ENCODE data around the gene METTL26.

The METTL26 gene

GRCh38 chr16:643050-643368 lies 6.9 kb upstream of the METTL26 start:
- H3K9me3 Mint-ChIP-seq: no peaks in the 10 kb centered on the region
- H3K36me3 Mint-ChIP-seq (ENCODE audit: low read depth): no peaks in the 10 kb centered on the region
- H3K4me1 Mint-ChIP-seq (ENCODE audit: low read depth): peaks cover 9% of the 10 kb centered on the region
- peak overlapping the region; percentile 41 for H3K27ac Mint-ChIP-seq
- no peak for DNase-seq (ENCODE audit: low spot score)
- peak overlapping the region; percentile 75 for H3K4me3 Mint-ChIP-seq
- H3K27me3 Mint-ChIP-seq (ENCODE audit: low read depth): no peaks in the 10 kb centered on the region

- Mint-ChIP-seq H3K36me3 (ENCODE audit: low read depth) (no peaks in the 10 kb centered on the region), H3K27ac (peak overlapping the region; percentile 41), H3K9me3 (no peaks in the 10 kb centered on the region), H3K4me1 (ENCODE audit: low read depth) (peaks cover 9% of the 10 kb centered on the region), H3K27me3 (ENCODE audit: low read depth) (no peaks in the 10 kb centered on the region), H3K4me3 (peak overlapping the region; percentile 75)
- DNase-seq (ENCODE audit: low spot score): peak; percentile 44
These were observed 6.3 kb upstream of the METTL26 start for GRCh38 chr16:642189-643049.

GRCh38 chr16:641326-642188 lies 5.5 kb upstream of the METTL26 start, which contains the start of gene MCRIP2:
MCRIP2 (plus strand) TSS chr16:641828; CDS start chr16:641992, 164 bp downstream.
- Mint-ChIP-seq H3K9me3 (no peaks in the 10 kb centered on the region), H3K4me1 (ENCODE audit: low read depth) (peaks cover 12% of the 10 kb centered on the region), H3K27ac (peak within 1 kb of the TSS; percentile 60), H3K27me3 (ENCODE audit: low read depth) (no peaks in the 10 kb centered on the region), H3K36me3 (ENCODE audit: low read depth) (peaks cover 2% of the 10 kb centered on the region), H3K4me3 (peak within 1 kb of the TSS; percentile 75)
- DNase-seq (ENCODE audit: low spot score): peak; percentile 89

- Mint-ChIP-seq H3K27ac (peak overlapping the region; percentile 60), H3K9me3 (no peaks in the 10 kb centered on the region), H3K27me3 (ENCODE audit: low read depth) (no peaks in the 10 kb centered on the region), H3K36me3 (ENCODE audit: low read depth) (peaks cover 2% of the 10 kb centered on the region), H3K4me1 (ENCODE audit: low read depth) (peaks cover 15% of the 10 kb centered on the region), H3K4me3 (peak overlapping the region; percentile 69)
- no peak for DNase-seq (ENCODE audit: low spot score)
These were observed 4.5 kb upstream of the METTL26 start for GRCh38 chr16:640614-641013.

- Mint-ChIP-seq H3K27ac (no peak overlapping the region), H3K36me3 (ENCODE audit: low read depth) (peaks cover 2% of the 10 kb centered on the region), H3K27me3 (ENCODE audit: low read depth) (no peaks in the 10 kb centered on the region), H3K9me3 (no peaks in the 10 kb centered on the region), H3K4me1 (ENCODE audit: low read depth) (peaks cover 10% of the 10 kb centered on the region), H3K4me3 (no peak overlapping the region)
- no peak for DNase-seq (ENCODE audit: low spot score)
These were observed 2.7 kb upstream of the METTL26 start for GRCh38 chr16:638836-639235.

- Mint-ChIP-seq H3K4me3 (no peak overlapping the region), H3K27me3 (ENCODE audit: low read depth) (no peaks in the 10 kb centered on the region), H3K4me1 (ENCODE audit: low read depth) (peaks cover 8% of the 10 kb centered on the region), H3K9me3 (no peaks in the 10 kb centered on the region), H3K27ac (no peak overlapping the region), H3K36me3 (ENCODE audit: low read depth) (peaks cover 2% of the 10 kb centered on the region)
- no peak for DNase-seq (ENCODE audit: low spot score)
These were observed 2.0 kb upstream of the METTL26 start for GRCh38 chr16:638034-638543.

GRCh38 chr16:637081-638018 lies 1.2 kb upstream of the METTL26 start:
- Mint-ChIP-seq H3K27me3 (ENCODE audit: low read depth) (no peaks in the 10 kb centered on the region), H3K4me3 (peak overlapping the region; percentile 94), H3K4me1 (ENCODE audit: low read depth) (peaks cover 8% of the 10 kb centered on the region), H3K9me3 (no peaks in the 10 kb centered on the region), H3K36me3 (ENCODE audit: low read depth) (peaks cover 2% of the 10 kb centered on the region), H3K27ac (peak overlapping the region; percentile 94)
- DNase-seq (ENCODE audit: low spot score): no peak

GRCh38 chr16:635573-636205 lies 416 bp downstream of the METTL26 start:
- Mint-ChIP-seq H3K27ac (no peak overlapping the region), H3K4me1 (ENCODE audit: low read depth) (peaks cover 8% of the 10 kb centered on the region), H3K27me3 (ENCODE audit: low read depth) (no peaks in the 10 kb centered on the region), H3K4me3 (peak overlapping the region; percentile 61), H3K36me3 (ENCODE audit: low read depth) (peaks cover 2% of the 10 kb centered on the region), H3K9me3 (no peaks in the 10 kb centered on the region)
- DNase-seq (ENCODE audit: low spot score): no peak

GRCh38 chr16:634996-635395 lies 1.1 kb downstream of the METTL26 start:
- DNase-seq (ENCODE audit: low spot score): no peak
- H3K27ac Mint-ChIP-seq: peak overlapping the region; percentile 67

GRCh38 chr16:634051-634670 lies 1.9 kb downstream of the METTL26 start:
- peak overlapping the region; percentile 59 for H3K4me3 Mint-ChIP-seq
- H3K27ac Mint-ChIP-seq: no peak overlapping the region
- no peak for DNase-seq (ENCODE audit: low spot score)
- peaks cover 8% of the 10 kb centered on the region for H3K4me1 Mint-ChIP-seq (ENCODE audit: low read depth)
- no peaks in the 10 kb centered on the region for H3K9me3 Mint-ChIP-seq
- H3K36me3 Mint-ChIP-seq (ENCODE audit: low read depth): peaks cover 2% of the 10 kb centered on the region
- H3K27me3 Mint-ChIP-seq (ENCODE audit: low read depth): no peaks in the 10 kb centered on the region

More at GRCh38 chr16:634996-635395, 1.1 kb downstream of the METTL26 start:
- H3K9me3 Mint-ChIP-seq: no peaks in the 10 kb centered on the region
- peaks cover 8% of the 10 kb centered on the region for H3K4me1 Mint-ChIP-seq (ENCODE audit: low read depth)
- H3K27me3 Mint-ChIP-seq (ENCODE audit: low read depth): no peaks in the 10 kb centered on the region
- peaks cover 2% of the 10 kb centered on the region for H3K36me3 Mint-ChIP-seq (ENCODE audit: low read depth)
- H3K4me3 Mint-ChIP-seq: peak overlapping the region; percentile 78

GRCh38 chr16:633336-634050 lies 2.6 kb downstream of the METTL26 start:
- no peak overlapping the region for H3K4me3 Mint-ChIP-seq
- no peak overlapping the region for H3K27ac Mint-ChIP-seq
- H3K4me1 Mint-ChIP-seq (ENCODE audit: low read depth): peaks cover 8% of the 10 kb centered on the region
- peaks cover 2% of the 10 kb centered on the region for H3K36me3 Mint-ChIP-seq (ENCODE audit: low read depth)
- DNase-seq (ENCODE audit: low spot score): no peak
- no peaks in the 10 kb centered on the region for H3K9me3 Mint-ChIP-seq
- H3K27me3 Mint-ChIP-seq (ENCODE audit: low read depth): no peaks in the 10 kb centered on the region

Measured in T-helper 2 cell treated with Interferon-gamma antibody and Interleukin-4, amounts not matched to agents 5 μg/mL and 100 μg/mL, for 36 hours (primary cell).